Activated T-helper 2 cell treated with anti-CD3 and anti-CD28 coated beads, Interferon-gamma antibody, Interleukin-2, Interleukin-4, amounts not matched to agents 10 μg/mL and 5 μg/mL and 100 μg/mL, durations not matched to agents 14 hours and 24 hours and 36 hours (primary cell): ENCODE data around the gene RAB37. TPM values are rescaled to one million over a fixed set of nuclear protein-coding genes. Genes with fewer than 3 reads are reported as not detected.

Experiments used
- DNase-seq: peaks from one replicate; pipeline ENCODE4 v3.0.0; 2021; ENCODE audit warnings: low spot score
- H3K27ac Mint-ChIP-seq: one replicate; pipeline ENCODE4 v1.8.0; 2021; ENCODE audit warnings: mixed read lengths
- H3K27me3 Mint-ChIP-seq: one replicate; pipeline ENCODE4 v1.8.0; 2021; ENCODE audit warnings: low read depth, mixed read lengths
- H3K36me3 Mint-ChIP-seq: one replicate; pipeline ENCODE4 v1.8.0; 2021; ENCODE audit warnings: low read depth, mixed read lengths
- H3K4me1 Mint-ChIP-seq: one replicate; pipeline ENCODE4 v1.8.0; 2021; ENCODE audit warnings: low read depth, mixed read lengths
- H3K4me3 Mint-ChIP-seq: one replicate; pipeline ENCODE4 v1.8.0; 2021; ENCODE audit warnings: low read depth, mild to moderate bottlenecking, moderate library complexity, mixed read lengths
- H3K9me3 Mint-ChIP-seq: one replicate; pipeline ENCODE4 v1.8.0; 2021; ENCODE audit warnings: mixed read lengths
- intact Hi-C: fragments of 100-400 bp; cut with micrococcal nuclease; formaldehyde crosslinking; loops from one replicate; pipeline ENCODE4 v1.15.1; 2023
- total RNA-seq: library from RNA; stranded (reverse); gene quantifications from 2 replicates; pipeline ENCODE4 v1.2.3, GENCODE V29; 2022

RAB37 gene
- total RNA-seq, 1 donor from 2014 or later, result 9.7 TPM

GRCh38 chr17:74711058-74711824 is 25.8 kb upstream of the RAB37 start:
- H3K27me3 Mint-ChIP-seq, result peaks cover 28% of the 10 kb centered on the region
- H3K9me3 Mint-ChIP-seq, result no peaks in the 10 kb centered on the region
- no peak for DNase-seq
- intact Hi-C loops, result no loop called here
- no peak overlapping the region for H3K27ac Mint-ChIP-seq
- no peaks in the 10 kb centered on the region for H3K36me3 Mint-ChIP-seq
- no peak overlapping the region for H3K4me3 Mint-ChIP-seq
- peaks cover 6% of the 10 kb centered on the region for H3K4me1 Mint-ChIP-seq

- peaks cover 30% of the 10 kb centered on the region for H3K27me3 Mint-ChIP-seq
- no peak overlapping the region for H3K27ac Mint-ChIP-seq
- DNase-seq, result no peak
- H3K9me3 Mint-ChIP-seq, result no peaks in the 10 kb centered on the region
- intact Hi-C loops, result no loop called here
- peaks cover 6% of the 10 kb centered on the region for H3K4me1 Mint-ChIP-seq
- H3K36me3 Mint-ChIP-seq, result no peaks in the 10 kb centered on the region
- no peak overlapping the region for H3K4me3 Mint-ChIP-seq
Observed at GRCh38 chr17:74712301-74712700, 24.8 kb upstream of the RAB37 start.

GRCh38 chr17:74712756-74713155 is 24.3 kb upstream of the RAB37 start, which contains the start of gene CD300LF:
TSS of gene CD300LF (minus strand) at chr17:74712923. CDS start at chr17:74712866, 57 bp downstream.
- Mint-ChIP-seq H3K36me3 (no peaks in the 10 kb centered on the region), H3K27me3 (peaks cover 31% of the 10 kb centered on the region), H3K4me3 (no peak within 1 kb of the TSS), H3K27ac (no peak within 1 kb of the TSS), H3K9me3 (no peaks in the 10 kb centered on the region), H3K4me1 (peaks cover 6% of the 10 kb centered on the region)
- no peak for DNase-seq
- intact Hi-C loops, result no loop called here

GRCh38 chr17:74713171-74713755 is 23.8 kb upstream of the RAB37 start:
- intact Hi-C loops, result no loop called here
- Mint-ChIP-seq H3K4me1 (peaks cover 6% of the 10 kb centered on the region), H3K27me3 (peaks cover 30% of the 10 kb centered on the region)

GRCh38 chr17:74715144-74715543 is 21.9 kb upstream of the RAB37 start:
- no peak overlapping the region for H3K27ac Mint-ChIP-seq
- H3K4me1 Mint-ChIP-seq, result peaks cover 6% of the 10 kb centered on the region
- H3K27me3 Mint-ChIP-seq, result peaks cover 32% of the 10 kb centered on the region
- H3K36me3 Mint-ChIP-seq, result no peaks in the 10 kb centered on the region
- H3K9me3 Mint-ChIP-seq, result no peaks in the 10 kb centered on the region
- no peak overlapping the region for H3K4me3 Mint-ChIP-seq
- intact Hi-C loops, result no loop called here
- DNase-seq, result no peak

More at GRCh38 chr17:74713171-74713755, 23.8 kb upstream of the RAB37 start:
- H3K9me3 Mint-ChIP-seq, result no peaks in the 10 kb centered on the region
- no peak overlapping the region for H3K4me3 Mint-ChIP-seq
- H3K27ac Mint-ChIP-seq, result no peak overlapping the region
- no peaks in the 10 kb centered on the region for H3K36me3 Mint-ChIP-seq
- no peak for DNase-seq

DNA sequence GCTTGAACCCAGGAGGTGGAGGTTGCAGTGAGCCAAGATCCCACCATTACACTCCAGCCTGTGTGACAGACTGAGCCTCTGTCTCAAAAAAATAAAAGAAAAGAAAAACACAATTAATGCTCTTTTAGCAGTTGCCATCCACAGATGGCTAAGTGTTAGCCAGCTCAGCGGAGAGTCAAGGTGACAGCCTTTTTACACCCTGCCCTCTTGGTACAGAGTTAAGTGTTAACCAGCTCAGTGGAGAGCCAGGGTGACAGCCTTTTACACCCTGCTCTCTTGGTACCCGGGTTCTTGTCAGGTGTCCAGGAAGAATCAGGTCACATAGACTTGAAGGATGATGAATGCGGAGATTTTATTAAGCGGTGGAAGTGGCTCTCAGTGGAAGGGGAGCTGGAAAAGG is 16.6 kb upstream of the RAB37 start:
- no peak overlapping the region for H3K27ac Mint-ChIP-seq
- peaks cover 33% of the 10 kb centered on the region for H3K27me3 Mint-ChIP-seq
- H3K36me3 Mint-ChIP-seq, result no peaks in the 10 kb centered on the region
- no peaks in the 10 kb centered on the region for H3K9me3 Mint-ChIP-seq
- DNase-seq, result no peak
- peaks cover 5% of the 10 kb centered on the region for H3K4me1 Mint-ChIP-seq
- intact Hi-C loops, result no loop called here
- no peak overlapping the region for H3K4me3 Mint-ChIP-seq

GRCh38 chr17:74722782-74723181 is 14.3 kb upstream of the RAB37 start:
- no peak for DNase-seq
- Mint-ChIP-seq H3K27ac (no peak overlapping the region), H3K4me1 (peaks cover 5% of the 10 kb centered on the region), H3K4me3 (no peak overlapping the region), H3K36me3 (no peaks in the 10 kb centered on the region), H3K27me3 (peaks cover 25% of the 10 kb centered on the region), H3K9me3 (no peaks in the 10 kb centered on the region)
- intact Hi-C loops, result no loop called here

DNA sequence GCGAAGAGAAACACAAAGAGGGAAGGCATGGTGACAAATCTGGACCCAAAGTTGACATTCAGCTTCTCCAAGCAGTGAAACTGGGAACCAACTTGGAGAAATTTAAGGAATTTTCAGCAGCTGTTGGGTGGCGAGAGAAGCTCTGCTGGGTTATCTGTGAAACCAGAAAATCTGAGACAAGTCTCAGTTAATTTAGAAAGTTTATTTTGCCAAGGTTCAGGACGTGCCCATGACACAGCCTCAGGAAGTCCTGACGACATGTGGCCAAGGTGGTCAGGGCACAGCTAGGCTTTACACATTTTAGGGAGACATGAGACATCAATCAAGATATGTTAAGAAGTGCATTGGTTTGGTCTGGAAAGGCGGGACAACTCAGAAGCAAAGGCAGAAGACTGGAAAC is 13.2 kb upstream of the RAB37 start:
- Mint-ChIP-seq H3K9me3 (no peaks in the 10 kb centered on the region), H3K27me3 (peaks cover 20% of the 10 kb centered on the region), H3K4me3 (no peak overlapping the region), H3K36me3 (no peaks in the 10 kb centered on the region), H3K27ac (no peak overlapping the region), H3K4me1 (peaks cover 5% of the 10 kb centered on the region)
- intact Hi-C loops, result no loop called here
- no peak for DNase-seq

- H3K4me1 Mint-ChIP-seq, result peaks cover 5% of the 10 kb centered on the region
- no peaks in the 10 kb centered on the region for H3K36me3 Mint-ChIP-seq
- peaks cover 20% of the 10 kb centered on the region for H3K27me3 Mint-ChIP-seq
- intact Hi-C loops, result no loop called here
- DNase-seq, result no peak
- H3K4me3 Mint-ChIP-seq, result no peak overlapping the region
- H3K9me3 Mint-ChIP-seq, result no peaks in the 10 kb centered on the region
- no peak overlapping the region for H3K27ac Mint-ChIP-seq
Observed at GRCh38 chr17:74725111-74725510, 11.9 kb upstream of the RAB37 start.

DNA sequence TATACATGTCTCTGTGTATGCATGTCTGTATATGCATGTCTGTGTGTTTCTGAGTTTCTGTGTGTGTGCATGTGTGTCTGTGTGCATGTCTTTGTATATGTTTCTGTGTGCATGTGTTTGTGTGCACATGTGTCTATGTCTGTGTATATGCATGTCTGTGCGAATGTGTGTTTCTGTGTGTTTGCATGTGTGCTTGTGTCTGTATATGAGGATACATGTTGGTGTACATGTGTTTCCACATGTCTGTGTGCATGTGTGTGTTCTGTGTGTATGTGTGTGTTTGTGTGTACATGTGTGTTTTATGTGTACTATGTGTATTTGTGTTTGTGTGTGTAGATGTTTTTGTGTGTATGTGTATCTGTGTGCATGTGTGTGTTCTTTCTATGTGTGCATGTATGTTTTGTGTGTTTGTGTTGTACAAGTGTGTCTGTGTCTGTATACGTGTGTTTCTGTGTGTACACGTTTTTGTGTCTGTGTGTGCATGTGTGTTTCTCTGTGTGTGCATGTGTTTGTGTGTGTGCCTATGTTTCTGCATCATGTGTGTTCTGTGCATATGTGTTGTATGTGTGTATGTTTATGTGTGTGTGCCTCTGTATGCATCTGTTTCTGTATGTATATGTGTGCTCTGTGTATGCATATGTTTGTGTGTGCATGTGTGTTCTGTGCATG is 8.9 kb upstream of the RAB37 start:
- H3K9me3 Mint-ChIP-seq, result no peaks in the 10 kb centered on the region
- H3K27ac Mint-ChIP-seq, result no peak overlapping the region
- no peak overlapping the region for H3K4me3 Mint-ChIP-seq
- H3K36me3 Mint-ChIP-seq, result no peaks in the 10 kb centered on the region
- intact Hi-C loops, result no loop called here
- H3K4me1 Mint-ChIP-seq, result peaks cover 14% of the 10 kb centered on the region
- peaks cover 8% of the 10 kb centered on the region for H3K27me3 Mint-ChIP-seq
- no peak for DNase-seq

- Mint-ChIP-seq H3K4me1 (peaks cover 14% of the 10 kb centered on the region), H3K27ac (no peak overlapping the region), H3K36me3 (no peaks in the 10 kb centered on the region), H3K4me3 (no peak overlapping the region), H3K9me3 (no peaks in the 10 kb centered on the region), H3K27me3 (peaks cover 8% of the 10 kb centered on the region)
- intact Hi-C loops, result no loop called here
- DNase-seq, result no peak
Observed at GRCh38 chr17:74728702-74729075, 8.4 kb upstream of the RAB37 start.

GRCh38 chr17:74729368-74729767 is 7.7 kb upstream of the RAB37 start:
- DNase-seq, result no peak
- intact Hi-C loops, result no loop called here
- H3K9me3 Mint-ChIP-seq, result no peaks in the 10 kb centered on the region
- H3K27me3 Mint-ChIP-seq, result peaks cover 5% of the 10 kb centered on the region
- H3K36me3 Mint-ChIP-seq, result no peaks in the 10 kb centered on the region
- peaks cover 9% of the 10 kb centered on the region for H3K4me1 Mint-ChIP-seq
- no peak overlapping the region for H3K4me3 Mint-ChIP-seq
- no peak overlapping the region for H3K27ac Mint-ChIP-seq

DNA sequence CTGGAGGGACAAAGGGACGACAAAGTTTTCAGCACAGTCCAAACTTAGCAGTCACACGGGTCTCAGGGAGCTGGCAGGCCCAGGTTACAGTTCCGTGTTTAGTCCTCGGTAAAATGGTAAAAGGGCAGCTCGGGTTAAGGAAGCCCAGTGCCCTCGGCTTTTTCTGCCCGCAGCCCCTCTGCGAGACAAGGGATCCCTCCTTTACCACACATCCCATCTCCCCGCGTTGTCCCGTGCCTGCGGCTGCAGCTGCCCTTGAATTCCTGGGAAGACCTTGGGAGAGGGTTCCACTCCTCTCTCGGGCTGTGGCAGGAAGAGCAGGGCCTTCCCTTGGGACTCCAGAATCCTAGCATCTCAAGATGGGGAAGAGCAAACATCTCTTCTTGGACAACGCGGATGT is 7.2 kb upstream of the RAB37 start:
- peaks cover 9% of the 10 kb centered on the region for H3K4me1 Mint-ChIP-seq
- no peaks in the 10 kb centered on the region for H3K36me3 Mint-ChIP-seq
- no peak overlapping the region for H3K27ac Mint-ChIP-seq
- no peak overlapping the region for H3K4me3 Mint-ChIP-seq
- peaks cover 5% of the 10 kb centered on the region for H3K27me3 Mint-ChIP-seq
- no peaks in the 10 kb centered on the region for H3K9me3 Mint-ChIP-seq
- no peak for DNase-seq
- intact Hi-C loops, result no loop called here
